Fibroblast of peridontal ligament (primary cell): ENCODE results near the gene GALNT13.
A peak's percentile ranks its signal among the peaks of the same experiment; 100 is the strongest.

ENCODE experiments used
- DNase-seq: peaks from one replicate; pipeline ENCODE4 v3.0.0-alpha.2; 2010; ENCODE audit errors: extremely low read depth

GALNT13 gene

GRCh38 chr2:154306266-154306970 is 434.7 kb downstream of the GALNT13 start:
- DNase-seq: no peak

- DNase-seq: no peak
Observed at GRCh38 chr2:154307007-154307406, 435.3 kb downstream of the GALNT13 start.

- no peak for DNase-seq
Observed at GRCh38 chr2:154324601-154325000, 452.9 kb downstream of the GALNT13 start.

- DNase-seq: no peak
Observed at GRCh38 chr2:154329510-154329909, 457.8 kb downstream of the GALNT13 start.

- DNase-seq: no peak
Observed at GRCh38 chr2:154331784-154332183, 460.1 kb downstream of the GALNT13 start.

- DNase-seq: no peak
Observed at GRCh38 chr2:154336201-154336600, 464.5 kb downstream of the GALNT13 start.

- no peak for DNase-seq
Observed at GRCh38 chr2:154338352-154338967, 466.7 kb downstream of the GALNT13 start.

GRCh38 chr2:154343282-154343681 is 471.6 kb downstream of the GALNT13 start:
- no peak for DNase-seq

GRCh38 chr2:154350911-154351310 is 479.2 kb downstream of the GALNT13 start:
- DNase-seq: no peak

- no peak for DNase-seq
Observed at GRCh38 chr2:154361276-154361675, 489.6 kb downstream of the GALNT13 start.

GRCh38 chr2:154368153-154368552 is 496.4 kb downstream of the GALNT13 start:
- no peak for DNase-seq

- DNase-seq: no peak
Observed at GRCh38 chr2:154370873-154371272, 499.2 kb downstream of the GALNT13 start.

- no peak for DNase-seq
Observed at GRCh38 chr2:154374416-154374815, 502.7 kb downstream of the GALNT13 start.

GRCh38 chr2:154375579-154375931 is 503.8 kb downstream of the GALNT13 start:
- peak; percentile 5 for DNase-seq

- DNase-seq: no peak
Observed at GRCh38 chr2:154381931-154382794, 510.4 kb downstream of the GALNT13 start.

- DNase-seq: no peak
Observed at GRCh38 chr2:154386186-154386585, 514.5 kb downstream of the GALNT13 start.

- no peak for DNase-seq
Observed at GRCh38 chr2:154391051-154391450, 519.3 kb downstream of the GALNT13 start.

GRCh38 chr2:154392256-154392655 is 520.5 kb downstream of the GALNT13 start:
- DNase-seq: no peak

GRCh38 chr2:154394600-154394999 is 522.9 kb downstream of the GALNT13 start:
- no peak for DNase-seq

- DNase-seq: no peak
Observed at GRCh38 chr2:154400563-154401290, 529.0 kb downstream of the GALNT13 start.

- DNase-seq: peak; percentile 1
Observed at GRCh38 chr2:154402213-154402612, 530.5 kb downstream of the GALNT13 start.

GRCh38 chr2:154403242-154403790 is 531.6 kb downstream of the GALNT13 start:
- DNase-seq: no peak
